D721Med (cell line): Measurements from ENCODE around the gene POLN.

Experiments used
- DNase-seq: peaks from one replicate; pipeline ENCODE4 v3.0.0; 2011; ENCODE audit warnings: low spot score; ENCODE audit not compliant: insufficient read length
- FAIRE-seq: peaks from 2 replicates; lab custom pipeline; 2011; peaks lifted over from hg19 to GRCh38; lab: Jason Lieb, UNC
- TF ChIP-seq, protein P1 (sequence below): IDR thresholded peaks from 2 replicates; pipeline ENCODE4 v1.5.1; 2012; ENCODE audit warnings: mild to moderate bottlenecking, control low read depth; ENCODE audit not compliant: insufficient read depth; ENCODE audit errors: missing control alignments

POLN gene

DNA sequence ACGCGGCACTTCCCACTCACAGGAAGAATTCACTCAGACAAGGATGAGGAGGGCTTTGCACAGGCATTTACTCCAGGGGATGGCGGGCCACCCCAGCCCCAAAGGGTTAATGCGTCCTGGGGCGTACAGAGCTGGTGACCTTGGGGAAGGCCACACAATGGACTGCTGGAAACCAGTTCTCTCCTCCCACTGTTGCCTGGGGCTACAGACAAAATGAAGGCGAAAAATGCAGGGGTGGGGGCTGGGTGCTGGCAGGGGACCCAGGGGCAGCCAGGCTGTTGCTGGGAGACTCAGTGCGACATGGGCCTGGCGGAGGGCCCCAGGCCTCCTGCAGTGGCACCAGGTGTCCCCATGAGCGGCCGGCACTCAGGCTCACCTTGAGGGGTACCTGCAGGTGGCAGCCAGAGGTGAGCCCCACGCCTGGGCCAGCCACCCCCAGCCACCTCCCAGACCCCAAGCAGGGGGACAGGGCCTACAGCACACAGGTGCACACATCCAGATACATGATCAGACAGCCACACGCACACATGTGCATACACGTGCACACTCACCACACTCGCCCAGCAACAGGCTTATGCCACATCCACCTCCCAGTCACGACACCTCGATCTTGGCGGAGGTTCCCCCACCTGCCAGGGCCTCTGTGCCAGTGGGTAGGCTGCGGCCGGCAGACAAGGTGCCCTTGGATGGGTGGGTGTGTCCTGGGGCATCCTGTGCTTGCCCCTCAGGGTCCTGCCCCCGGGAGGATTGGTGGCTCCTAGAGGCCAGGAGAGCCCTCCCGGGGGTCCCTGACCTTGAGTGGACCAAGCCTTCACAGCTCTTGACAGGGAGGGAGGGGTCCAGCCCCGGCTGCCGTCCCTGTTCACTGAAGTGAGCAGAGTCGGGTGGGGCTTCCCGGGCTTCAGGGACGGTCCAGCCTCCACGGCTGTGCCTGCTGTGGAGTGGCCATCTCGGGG lies 169.7 kb downstream of the POLN start:
- TF ChIP-seq, protein P1, sequence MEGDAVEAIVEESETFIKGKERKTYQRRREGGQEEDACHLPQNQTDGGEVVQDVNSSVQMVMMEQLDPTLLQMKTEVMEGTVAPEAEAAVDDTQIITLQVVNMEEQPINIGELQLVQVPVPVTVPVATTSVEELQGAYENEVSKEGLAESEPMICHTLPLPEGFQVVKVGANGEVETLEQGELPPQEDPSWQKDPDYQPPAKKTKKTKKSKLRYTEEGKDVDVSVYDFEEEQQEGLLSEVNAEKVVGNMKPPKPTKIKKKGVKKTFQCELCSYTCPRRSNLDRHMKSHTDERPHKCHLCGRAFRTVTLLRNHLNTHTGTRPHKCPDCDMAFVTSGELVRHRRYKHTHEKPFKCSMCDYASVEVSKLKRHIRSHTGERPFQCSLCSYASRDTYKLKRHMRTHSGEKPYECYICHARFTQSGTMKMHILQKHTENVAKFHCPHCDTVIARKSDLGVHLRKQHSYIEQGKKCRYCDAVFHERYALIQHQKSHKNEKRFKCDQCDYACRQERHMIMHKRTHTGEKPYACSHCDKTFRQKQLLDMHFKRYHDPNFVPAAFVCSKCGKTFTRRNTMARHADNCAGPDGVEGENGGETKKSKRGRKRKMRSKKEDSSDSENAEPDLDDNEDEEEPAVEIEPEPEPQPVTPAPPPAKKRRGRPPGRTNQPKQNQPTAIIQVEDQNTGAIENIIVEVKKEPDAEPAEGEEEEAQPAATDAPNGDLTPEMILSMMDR, result no peak
- DNase-seq (no peak), FAIRE-seq (no peak)

DNA sequence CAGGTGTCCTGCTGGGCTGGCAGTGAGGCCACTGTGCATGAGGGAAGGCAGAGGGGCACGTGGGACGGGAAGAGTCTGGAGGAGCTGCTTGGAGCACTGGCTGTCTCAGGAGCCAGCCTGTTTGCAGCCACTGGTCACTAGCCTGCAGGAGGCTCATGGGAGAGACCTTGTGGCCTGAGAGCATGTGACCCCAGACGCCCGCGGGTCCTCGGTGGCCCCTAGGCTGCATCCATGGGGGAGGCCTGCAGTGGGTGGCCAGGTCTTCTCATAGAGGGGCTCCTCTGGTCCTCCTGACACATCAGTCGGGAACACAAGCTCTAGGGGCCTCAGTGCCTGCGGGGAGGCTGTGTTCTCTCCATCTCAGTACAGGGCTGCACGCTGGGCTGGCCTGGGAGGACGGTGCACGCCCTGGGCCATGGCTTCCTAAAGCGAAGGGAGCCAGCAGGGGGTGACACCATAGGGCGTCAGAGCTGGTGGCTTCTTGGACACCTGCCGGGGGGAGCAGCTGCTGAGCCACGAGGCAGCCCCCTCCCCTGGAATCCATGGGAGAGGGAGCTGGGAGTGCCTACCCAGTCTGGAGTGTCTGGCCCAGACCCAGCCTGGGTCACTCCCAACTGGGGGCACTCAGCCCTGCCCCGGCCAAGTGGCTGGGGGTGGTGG lies 170.5 kb downstream of the POLN start:
- TF ChIP-seq, protein P1, result no peak
- DNase-seq (no peak), FAIRE-seq (no peak)

DNA sequence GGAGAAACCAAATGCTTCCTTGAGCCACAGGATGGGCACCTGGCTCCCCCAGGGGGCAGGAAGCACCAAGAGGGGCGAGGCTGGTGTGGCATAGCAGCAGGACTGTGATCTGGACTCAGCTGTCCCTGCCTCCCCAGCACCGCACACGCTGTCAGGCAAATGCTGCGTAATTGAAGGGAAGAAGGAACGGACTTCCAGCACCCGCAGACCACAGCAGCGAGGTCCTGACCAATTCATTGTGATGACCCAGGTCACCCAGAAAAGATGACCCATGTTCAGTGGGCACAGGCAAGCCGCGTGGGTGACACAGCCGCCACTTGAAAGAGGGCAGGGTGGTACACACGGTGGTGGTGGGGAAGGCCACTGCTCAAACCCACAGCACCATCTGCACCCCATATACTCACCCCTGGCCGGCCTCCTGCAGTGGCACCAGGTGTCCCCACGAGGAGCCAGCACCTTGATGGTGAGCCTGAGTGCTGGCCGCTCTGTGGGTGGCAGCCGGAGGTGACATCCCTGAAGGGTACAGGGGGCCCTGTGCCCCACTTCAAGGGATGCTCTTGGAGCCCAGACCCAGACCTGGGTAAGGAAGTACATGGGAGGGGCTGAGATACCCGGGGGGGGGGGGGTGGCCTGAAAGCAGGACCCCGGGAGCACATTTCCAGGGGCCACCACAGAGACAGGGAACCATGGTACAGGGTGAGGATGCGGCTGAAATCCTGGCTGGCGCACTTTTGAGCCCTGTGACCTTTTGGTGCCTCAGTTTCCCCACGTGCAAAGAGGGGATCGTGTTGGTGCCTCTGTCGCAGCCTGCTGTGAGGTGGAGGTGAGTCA lies 171.3 kb downstream of the POLN start:
- FAIRE-seq, result no peak

DNA sequence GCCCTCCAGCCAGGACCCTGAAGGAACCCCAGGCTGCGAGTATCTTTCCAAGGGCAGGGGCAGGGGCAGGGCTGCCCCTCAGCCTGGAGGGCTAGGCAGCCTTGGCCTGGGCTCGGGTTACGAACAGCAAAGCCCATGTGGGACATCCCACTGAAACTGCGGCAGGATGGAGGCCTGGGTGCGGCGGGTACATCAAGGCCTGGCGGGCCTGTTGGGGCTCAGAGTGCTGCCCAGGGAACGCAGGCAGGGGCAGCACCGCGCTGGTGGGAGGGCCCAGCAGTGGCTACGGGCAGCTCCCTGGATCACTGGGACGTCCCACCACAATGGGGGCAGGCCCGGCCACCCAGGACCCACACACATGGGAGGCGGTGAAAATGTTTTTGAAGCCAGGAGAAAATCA lies 171.9 kb downstream of the POLN start:
- TF ChIP-seq, protein P1, result no peak
- FAIRE-seq, result no peak
- no peak for DNase-seq

More for the DNA sequence above, 171.3 kb downstream of the POLN start:
- no peak for DNase-seq
- TF ChIP-seq, protein P1, result no peak

DNA sequence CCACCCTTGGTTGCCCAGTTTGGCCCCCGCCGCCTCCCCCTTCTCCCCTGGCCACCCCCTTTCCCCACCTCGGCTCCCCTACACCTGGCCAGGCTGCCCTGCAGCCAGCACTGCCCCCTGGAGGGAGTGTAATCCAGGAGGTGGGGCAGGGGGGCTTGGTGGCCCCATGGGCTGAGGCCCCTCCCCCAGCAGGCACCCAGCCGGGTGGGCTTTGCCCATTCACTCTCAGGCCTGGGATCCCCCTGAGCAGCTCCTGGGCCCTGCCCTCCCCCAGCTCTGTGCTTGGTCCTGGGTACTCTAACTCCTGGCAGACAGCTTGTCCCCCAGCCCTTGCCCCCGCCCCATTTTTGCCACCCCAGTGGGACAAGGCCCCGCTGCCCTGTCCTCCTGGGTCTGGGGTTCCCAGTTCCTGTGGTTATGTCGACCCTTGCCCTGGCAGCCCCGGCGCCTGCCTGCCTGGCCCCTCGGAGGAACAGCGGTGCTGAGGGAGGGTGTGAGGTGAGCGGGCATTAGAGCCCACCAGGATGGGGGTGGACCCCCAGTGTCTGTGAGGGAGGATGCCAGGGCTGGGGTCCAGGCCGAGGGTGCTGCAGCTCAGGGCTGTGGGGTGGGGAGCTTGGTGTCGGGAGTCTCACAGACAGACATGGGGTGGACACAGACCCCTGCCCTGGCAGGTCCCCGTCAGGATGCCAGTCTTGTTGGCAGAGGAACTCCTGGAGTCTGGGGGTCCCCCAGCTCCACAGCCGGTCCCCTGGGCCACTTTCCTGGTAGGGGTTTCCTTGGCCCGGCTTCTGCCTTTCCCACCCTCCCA lies 172.6 kb downstream of the POLN start:
- DNase-seq (no peak), FAIRE-seq (no peak)
- TF ChIP-seq, protein P1, result no peak

DNA sequence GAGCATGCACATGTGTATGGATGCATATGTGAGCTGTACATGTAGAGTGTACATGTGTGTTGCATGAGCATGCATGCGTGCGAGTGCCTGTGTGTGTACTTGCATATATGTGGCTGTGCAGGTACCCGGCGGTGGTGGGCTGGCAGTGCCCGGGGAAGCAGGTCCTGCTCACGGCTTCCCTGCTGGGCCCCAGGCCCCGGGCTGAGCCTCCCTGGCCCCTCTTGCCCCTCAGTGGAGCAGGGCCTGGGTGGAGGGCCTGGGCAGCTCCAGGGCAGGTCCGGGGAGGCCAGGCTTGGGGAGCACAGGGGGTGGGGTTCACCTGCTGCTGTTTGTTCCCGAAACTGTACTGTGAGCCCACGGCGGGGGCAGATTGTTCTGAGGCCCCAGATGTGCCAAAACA lies 173.4 kb downstream of the POLN start:
- FAIRE-seq, result no peak
- TF ChIP-seq, protein P1, result no peak
- DNase-seq, result no peak
